Karpas-422 (cell line): ENCODE results near the gene KDM4B. TPM values are rescaled to one million over a fixed set of nuclear protein-coding genes. Genes with fewer than 3 reads are reported as not detected.

Experiments used
- DNase-seq: peaks from one replicate; pipeline ENCODE4 v3.0.0-alpha.2; 2015
- H2AFZ ChIP-seq: fragments of 200-600 bp; sonication (generic); 2 replicates; pipeline ENCODE4 v1.6.1; 2014; ENCODE audit warnings: antibody characterized with exemption, low read length, mixed read lengths
- H3K27ac ChIP-seq: fragments of 200-600 bp; sonication (generic); 2 replicates; pipeline ENCODE4 v1.5.1; 2014; ENCODE audit warnings: mild to moderate bottlenecking, low read length, moderate library complexity
- H3K27me3 ChIP-seq: fragments of 200-600 bp; sonication (generic); 2 replicates; pipeline ENCODE4 v1.6.1; 2014; ENCODE audit warnings: low read length, mixed read lengths
- H3K36me3 ChIP-seq: fragments of 200-600 bp; sonication (generic); 2 replicates; pipeline ENCODE4 v1.6.1; 2014; ENCODE audit warnings: low read length, mixed read lengths; ENCODE audit not compliant: insufficient read depth
- H3K4me1 ChIP-seq: fragments of 200-600 bp; sonication (generic); 2 replicates; pipeline ENCODE4 v1.6.1; 2014; ENCODE audit warnings: mild to moderate bottlenecking, low read length, mixed read lengths
- H3K4me2 ChIP-seq: fragments of 200-600 bp; sonication (generic); 2 replicates; pipeline ENCODE4 v1.6.1; 2014; ENCODE audit warnings: low read length, low read depth, mild to moderate bottlenecking; ENCODE audit not compliant: poor library complexity, severe bottlenecking
- H3K4me3 ChIP-seq: fragments of 200-600 bp; sonication (generic); 2 replicates; pipeline ENCODE4 v1.5.1; 2014; ENCODE audit warnings: mild to moderate bottlenecking, antibody characterized with exemption, low read length, mixed read lengths
- H3K79me2 ChIP-seq: fragments of 200-600 bp; sonication (generic); 2 replicates; pipeline ENCODE4 v1.6.1; 2014; ENCODE audit warnings: mild to moderate bottlenecking, low read length, mixed read lengths
- H3K9ac ChIP-seq: fragments of 200-600 bp; sonication (generic); 2 replicates; pipeline ENCODE4 v1.6.0; 2014; ENCODE audit warnings: low read length
- H3K9me2 ChIP-seq: fragments of 200-600 bp; sonication (generic), shearing (Covaris generic); replicated peaks from 2 replicates; pipeline ENCODE4 v1.6.0; 2014; ENCODE audit warnings: mild to moderate bottlenecking, low read length, moderate library complexity; ENCODE audit not compliant: insufficient read depth
- H3K9me3 ChIP-seq: fragments of 300-700, 200-600 bp; sonication (generic); 2 replicates; pipeline ENCODE4 v1.6.1; 2014; ENCODE audit warnings: low read length, mixed read lengths
- H4K20me1 ChIP-seq: fragments of 200-600 bp; sonication (generic); 2 replicates; pipeline ENCODE4 v1.6.1; 2014; ENCODE audit warnings: mild to moderate bottlenecking, antibody characterized with exemption, low read length, low read depth; ENCODE audit not compliant: insufficient read depth
- total RNA-seq: library from RNA; depleted of rRNA; stranded (reverse); fragments of >200 nt; shearing (Covaris generic); gene quantifications from 2 replicates; pipeline ENCODE4 v1.2.3, GENCODE V29; 2014; ENCODE audit warnings: low replicate concordance

Gene KDM4B
- total RNA-seq, 1 experiment from 2014 or later: 50.8 TPM

DNA sequence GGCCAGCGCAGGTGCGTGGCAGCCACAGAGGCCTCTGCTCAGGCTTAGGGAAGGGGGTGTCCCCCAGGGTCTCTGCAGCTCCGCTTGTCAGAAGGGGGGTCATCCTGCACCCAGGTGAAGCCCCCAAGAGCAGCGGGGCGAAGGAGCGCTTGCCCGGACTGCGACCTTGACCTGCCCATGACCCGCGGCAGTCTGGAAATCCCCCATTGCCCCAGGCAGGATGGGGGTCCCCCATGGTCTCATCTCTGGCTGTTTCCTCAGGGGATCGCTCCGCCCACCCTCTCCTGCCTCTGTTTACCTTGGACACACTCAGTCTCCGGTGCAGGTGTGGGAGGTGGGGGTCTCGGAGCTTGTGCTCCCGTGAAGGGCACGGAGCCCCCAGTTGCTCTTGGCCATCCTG is 82.7 kb downstream of the KDM4B start:
- Histone ChIP-seq H3K4me3 (no peak overlapping the region), H3K27ac (peak overlapping the region; percentile 98), H4K20me1 (no peaks in the 10 kb centered on the region), H3K9me2 (no peaks in the 10 kb centered on the region), H3K4me2 (peak overlapping the region; percentile 38), H2AFZ (no peak overlapping the region), H3K9ac (peak overlapping the region; percentile 54; the same call in 1 of the 2 replicates), H3K9me3 (no peaks in the 10 kb centered on the region), H3K36me3 (no peaks in the 10 kb centered on the region), H3K27me3 (no peaks in the 10 kb centered on the region), H3K79me2 (no peaks in the 10 kb centered on the region), H3K4me1 (peaks cover 71% of the 10 kb centered on the region)
- no peak for DNase-seq

DNA sequence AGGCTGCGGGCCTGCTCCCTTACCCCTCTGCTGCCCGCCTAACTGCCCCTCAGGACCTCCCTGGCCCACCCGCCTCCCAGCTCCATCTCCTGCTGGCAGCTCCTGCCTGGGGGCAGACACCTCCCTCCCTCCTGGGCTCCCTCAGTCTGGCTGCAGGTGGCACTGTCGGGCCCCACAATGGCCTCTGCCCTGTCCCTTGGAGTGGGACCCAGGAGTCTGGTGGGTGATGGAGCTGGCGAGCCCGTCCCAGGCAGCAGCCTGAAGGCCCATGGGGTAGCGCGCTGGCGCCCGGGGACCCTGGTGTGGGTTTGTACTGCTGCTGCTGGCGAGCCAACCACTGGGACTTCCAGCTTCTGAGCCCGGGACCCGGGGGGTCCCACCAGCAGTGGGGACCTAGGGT is 83.6 kb downstream of the KDM4B start:
- Histone ChIP-seq H4K20me1 (no peaks in the 10 kb centered on the region), H3K9me2 (no peaks in the 10 kb centered on the region), H3K4me3 (no peak overlapping the region), H3K9ac (no peak overlapping the region), H2AFZ (no peak overlapping the region), H3K36me3 (no peaks in the 10 kb centered on the region), H3K9me3 (no peaks in the 10 kb centered on the region), H3K4me2 (peak overlapping the region; percentile 12), H3K27me3 (no peaks in the 10 kb centered on the region), H3K27ac (peak overlapping the region; percentile 75), H3K79me2 (no peaks in the 10 kb centered on the region), H3K4me1 (peaks cover 62% of the 10 kb centered on the region)
- DNase-seq: peak; percentile 85

DNA sequence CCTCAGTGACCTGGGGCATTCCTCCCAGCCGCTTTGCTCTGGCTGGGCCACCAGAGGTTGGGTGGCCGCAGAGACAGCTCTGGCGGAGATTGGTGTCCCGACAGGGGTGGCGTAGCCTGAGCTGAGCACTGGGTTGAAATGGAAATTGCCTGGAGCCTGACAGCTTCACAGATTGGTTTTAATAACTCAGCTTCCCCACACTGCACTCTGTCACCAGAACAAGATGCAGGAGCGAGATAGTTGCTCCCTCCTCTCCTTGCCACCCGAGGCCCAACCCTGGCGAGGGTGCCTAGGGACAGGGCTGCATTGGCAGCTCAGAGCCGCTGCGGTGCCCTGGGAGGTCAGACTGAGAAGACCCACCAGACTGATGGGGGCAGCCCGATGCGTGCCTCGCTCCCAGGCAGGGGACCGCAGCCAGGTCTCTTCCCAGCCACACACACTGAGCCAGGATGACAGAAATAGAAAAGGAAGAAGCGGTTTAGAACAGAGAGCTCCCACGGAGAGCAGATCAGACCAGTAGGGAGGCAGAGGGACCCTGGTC is 84.1 kb downstream of the KDM4B start:
- H3K4me1 ChIP-seq: peaks cover 57% of the 10 kb centered on the region
- peak overlapping the region; percentile 12 for H3K4me2 ChIP-seq
- no peaks in the 10 kb centered on the region for H3K9me2 ChIP-seq

GRCh38 chr19:5053661-5054060 is 84.7 kb downstream of the KDM4B start:
- no peak for DNase-seq
- Histone ChIP-seq H3K36me3 (no peaks in the 10 kb centered on the region), H3K4me2 (peak overlapping the region; percentile 12)

More for the DNA sequence above, 84.1 kb downstream of the KDM4B start:
- Histone ChIP-seq H3K9ac (peak overlapping the region; percentile 31), H3K79me2 (no peaks in the 10 kb centered on the region), H3K27me3 (no peaks in the 10 kb centered on the region), H3K27ac (peak overlapping the region; percentile 75), H2AFZ (no peak overlapping the region), H3K36me3 (no peaks in the 10 kb centered on the region), H3K4me3 (no peak overlapping the region), H3K9me3 (no peaks in the 10 kb centered on the region), H4K20me1 (no peaks in the 10 kb centered on the region)
- no peak for DNase-seq

DNA sequence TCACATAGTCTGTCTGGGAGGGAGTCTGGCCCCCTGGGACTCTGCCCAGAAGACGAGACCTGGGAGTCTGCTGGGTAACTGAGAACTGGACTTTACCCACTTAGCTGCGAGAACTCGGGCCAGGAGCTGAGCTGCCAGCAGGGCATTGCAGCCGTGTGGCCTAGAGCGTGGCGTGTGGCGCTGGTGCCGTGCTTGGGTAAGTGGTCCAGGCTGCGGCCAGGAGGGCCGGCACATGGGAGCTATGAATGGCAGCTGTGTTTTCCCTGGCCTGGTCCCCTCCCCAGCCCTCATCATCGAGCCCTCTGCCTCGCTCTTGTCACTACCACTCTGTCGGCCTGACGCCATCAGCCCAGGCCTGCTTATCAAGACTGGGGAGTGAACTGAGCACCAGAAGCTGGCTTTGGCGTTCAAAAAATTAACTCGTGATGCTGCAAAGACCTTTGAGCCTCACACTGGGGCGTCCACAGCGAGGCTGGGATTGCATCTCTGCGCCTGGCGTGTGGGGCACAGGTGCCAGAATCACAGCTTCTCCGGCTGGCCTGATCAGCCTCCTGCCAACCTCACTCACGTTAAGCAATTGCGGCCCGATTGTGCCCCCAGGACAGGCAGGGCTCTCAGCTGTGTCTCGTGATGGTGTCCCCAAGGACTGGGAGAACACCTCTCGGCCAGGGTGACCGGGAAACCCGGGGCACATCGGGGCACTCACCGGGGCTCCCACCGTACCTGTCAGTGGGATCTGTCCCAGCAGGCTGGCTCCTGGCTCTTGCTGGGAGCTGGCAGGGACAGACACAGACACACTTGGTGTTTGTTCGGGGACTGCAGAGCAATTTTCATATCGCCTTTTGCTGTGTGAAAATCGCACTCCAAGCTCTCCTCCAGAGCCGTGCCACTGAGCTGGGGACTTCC is 85.9 kb downstream of the KDM4B start:
- Histone ChIP-seq H4K20me1 (no peaks in the 10 kb centered on the region), H3K9me3 (no peaks in the 10 kb centered on the region), H3K9me2 (no peaks in the 10 kb centered on the region)

More at GRCh38 chr19:5053661-5054060, 84.7 kb downstream of the KDM4B start:
- no peaks in the 10 kb centered on the region for H3K9me3 ChIP-seq
- H3K27ac ChIP-seq: peak overlapping the region; percentile 75
- no peaks in the 10 kb centered on the region for H4K20me1 ChIP-seq
- H3K79me2 ChIP-seq: no peaks in the 10 kb centered on the region
- H3K9ac ChIP-seq: peak overlapping the region; percentile 31
- H3K4me1 ChIP-seq: peaks cover 51% of the 10 kb centered on the region
- H3K27me3 ChIP-seq: no peaks in the 10 kb centered on the region
- no peaks in the 10 kb centered on the region for H3K9me2 ChIP-seq
- no peak overlapping the region for H2AFZ ChIP-seq
- H3K4me3 ChIP-seq: no peak overlapping the region

DNA sequence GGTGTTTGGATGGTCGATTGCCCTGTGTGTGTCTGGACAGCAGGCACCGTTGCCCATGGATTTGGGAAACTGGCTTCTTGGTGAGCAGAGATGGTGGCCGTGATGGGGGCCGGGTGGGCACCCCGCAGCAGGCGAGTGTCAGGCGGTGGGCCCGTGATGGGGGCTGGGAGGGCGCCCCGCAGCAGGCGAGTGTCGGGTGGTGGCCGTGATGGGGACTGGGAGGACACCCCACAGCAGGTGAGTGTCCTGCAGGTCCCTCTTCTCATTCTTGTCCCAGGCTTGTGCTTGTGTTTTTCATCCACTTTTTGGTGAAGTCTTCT is 86.5 kb downstream of the KDM4B start:
- no peak overlapping the region for H2AFZ ChIP-seq
- no peak overlapping the region for H3K4me2 ChIP-seq
- H3K27ac ChIP-seq: no peak overlapping the region
- H3K9ac ChIP-seq: no peak overlapping the region
- H4K20me1 ChIP-seq: no peaks in the 10 kb centered on the region
- no peaks in the 10 kb centered on the region; the same call in 1 of the 2 replicates for H3K36me3 ChIP-seq
- H3K79me2 ChIP-seq: no peaks in the 10 kb centered on the region
- H3K27me3 ChIP-seq: no peaks in the 10 kb centered on the region
- peaks cover 33% of the 10 kb centered on the region for H3K4me1 ChIP-seq
- H3K9me3 ChIP-seq: no peaks in the 10 kb centered on the region
- no peaks in the 10 kb centered on the region for H3K9me2 ChIP-seq
- H3K4me3 ChIP-seq: no peak overlapping the region
- no peak for DNase-seq

More for the DNA sequence above, 85.9 kb downstream of the KDM4B start:
- Histone ChIP-seq H3K4me2 (no peak overlapping the region), H3K36me3 (no peaks in the 10 kb centered on the region; the same call in 1 of the 2 replicates), H3K9ac (no peak overlapping the region), H3K4me3 (no peak overlapping the region), H2AFZ (no peak overlapping the region), H3K27me3 (no peaks in the 10 kb centered on the region), H3K27ac (no peak overlapping the region), H3K4me1 (peaks cover 40% of the 10 kb centered on the region), H3K79me2 (no peaks in the 10 kb centered on the region)
- no peak for DNase-seq

- H3K9ac ChIP-seq: no peak overlapping the region
- no peaks in the 10 kb centered on the region for H4K20me1 ChIP-seq
- H3K4me2 ChIP-seq: no peak overlapping the region
Measured at GRCh38 chr19:5057860-5058259, 88.9 kb downstream of the KDM4B start.

DNA sequence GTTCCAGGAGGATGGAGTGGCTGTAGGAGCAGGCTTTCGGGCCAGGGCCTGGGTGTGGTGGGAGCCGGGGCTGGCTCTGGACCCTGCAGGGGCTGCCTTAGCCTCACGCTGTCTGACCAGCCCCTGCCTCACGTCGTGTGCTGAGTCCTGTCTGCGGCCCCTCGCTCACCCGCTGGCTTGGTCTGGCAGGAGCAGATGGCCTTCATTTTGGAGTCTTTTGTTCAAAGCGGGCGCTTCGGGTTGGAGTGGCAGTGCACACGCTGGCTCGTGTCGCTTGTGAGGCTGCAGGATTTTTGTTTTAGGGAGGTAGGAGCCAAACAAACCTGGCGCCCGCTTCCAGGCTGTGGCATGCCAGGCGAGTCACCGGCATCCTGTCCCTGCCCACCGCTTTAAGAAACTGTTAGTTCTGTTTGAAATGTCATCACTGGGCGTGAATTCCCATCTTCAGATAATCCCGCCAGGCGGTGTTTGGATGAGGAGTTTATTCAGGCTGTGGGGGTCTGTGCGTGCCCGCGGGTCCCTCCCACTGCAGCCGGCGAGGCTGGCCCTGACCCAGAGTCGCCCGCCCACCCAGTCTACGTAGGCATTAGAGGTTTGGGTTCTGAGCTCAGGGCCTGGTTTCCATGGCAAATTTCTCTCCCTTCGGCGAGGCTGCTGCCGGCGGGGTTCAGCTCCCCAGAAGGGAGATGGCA is 89.8 kb downstream of the KDM4B start:
- Histone ChIP-seq H3K4me1 (peaks cover 2% of the 10 kb centered on the region), H3K9ac (no peak overlapping the region), H4K20me1 (no peaks in the 10 kb centered on the region), H3K79me2 (no peaks in the 10 kb centered on the region), H3K27ac (no peak overlapping the region), H3K9me2 (no peaks in the 10 kb centered on the region), H3K27me3 (no peaks in the 10 kb centered on the region), H3K4me2 (no peak overlapping the region), H3K36me3 (peaks cover 7% of the 10 kb centered on the region; the same call in 1 of the 2 replicates), H2AFZ (no peak overlapping the region), H3K9me3 (no peaks in the 10 kb centered on the region; the same call in 1 of the 2 replicates), H3K4me3 (no peak overlapping the region)
- no peak for DNase-seq

More at GRCh38 chr19:5057860-5058259, 88.9 kb downstream of the KDM4B start:
- Histone ChIP-seq H3K27ac (no peak overlapping the region), H3K36me3 (peaks cover 7% of the 10 kb centered on the region; the same call in 1 of the 2 replicates), H3K79me2 (no peaks in the 10 kb centered on the region), H3K4me3 (no peak overlapping the region), H3K9me2 (no peaks in the 10 kb centered on the region), H2AFZ (no peak overlapping the region), H3K27me3 (no peaks in the 10 kb centered on the region), H3K9me3 (no peaks in the 10 kb centered on the region; the same call in 1 of the 2 replicates), H3K4me1 (peaks cover 10% of the 10 kb centered on the region)
- peak; percentile 70 for DNase-seq
